H9 (cell line): ENCODE results near the gene ARHGEF7. TPM values are rescaled to one million over a fixed set of nuclear protein-coding genes. Genes with fewer than 3 reads are reported as not detected.

Experiments
- DNase-seq: peaks from one replicate; pipeline ENCODE4 v3.0.0-alpha.2; 2017
- H2AFZ ChIP-seq: one replicate; pipeline ENCODE4 v1.6.1; 2013; ENCODE audit warnings: mild to moderate bottlenecking, low read length, control low read depth, moderate library complexity
- H2AK5ac ChIP-seq: 2 replicates; pipeline ENCODE4 v1.6.1; 2013; ENCODE audit warnings: low read length, control low read depth, mixed read lengths; ENCODE audit not compliant: insufficient read length
- H2BK120ac ChIP-seq: one replicate; pipeline ENCODE4 v1.6.1; 2013; ENCODE audit warnings: low read depth, mild to moderate bottlenecking, low read length, control low read depth, inconsistent platforms; ENCODE audit not compliant: poor library complexity, severe bottlenecking
- H2BK12ac ChIP-seq: 2 replicates; pipeline ENCODE4 v1.6.1; 2013; ENCODE audit warnings: low read length, control low read depth, mixed read lengths, low read depth; ENCODE audit not compliant: insufficient read length
- H2BK15ac ChIP-seq: 2 replicates; pipeline ENCODE4 v1.6.1; 2013; ENCODE audit warnings: low read depth, low read length, control low read depth
- H2BK20ac ChIP-seq: one replicate; pipeline ENCODE4 v1.6.1; 2013; ENCODE audit warnings: low read depth, mild to moderate bottlenecking, low read length, control low read depth, inconsistent platforms; ENCODE audit not compliant: poor library complexity, severe bottlenecking
- H2BK5ac ChIP-seq: 2 replicates; pipeline ENCODE4 v1.6.1; 2013; ENCODE audit warnings: low read length, control low read depth, mixed read lengths; ENCODE audit not compliant: insufficient read length
- H3K14ac ChIP-seq: 2 replicates; pipeline ENCODE4 v1.6.1; 2013; ENCODE audit warnings: low read length, control low read depth; ENCODE audit not compliant: insufficient read depth
- H3K18ac ChIP-seq: 2 replicates; pipeline ENCODE4 v1.6.1; 2013; ENCODE audit warnings: low read depth, mild to moderate bottlenecking, mixed read lengths, low read length, control low read depth; ENCODE audit not compliant: insufficient read length
- H3K23ac ChIP-seq: 2 replicates; pipeline ENCODE4 v1.6.1; 2013; ENCODE audit warnings: low read length, control low read depth, mixed read lengths, low read depth; ENCODE audit not compliant: insufficient read length
- H3K23me2 ChIP-seq: 2 replicates; pipeline ENCODE4 v1.6.1; 2013; ENCODE audit warnings: low read depth, mild to moderate bottlenecking, mixed read lengths, low read length, control low read depth; ENCODE audit not compliant: insufficient read length, poor library complexity, severe bottlenecking
- H3K27ac ChIP-seq: 2 replicates; pipeline ENCODE4 v1.5.1; 2013; ENCODE audit warnings: low read length, control low read depth, mixed read lengths, low read depth; ENCODE audit not compliant: insufficient read length
- H3K27me3 ChIP-seq: 2 replicates; pipeline ENCODE4 v1.6.1; 2013; ENCODE audit warnings: low read length, control low read depth, inconsistent platforms; ENCODE audit not compliant: insufficient read depth
- H3K4ac ChIP-seq: 2 replicates; pipeline ENCODE4 v1.6.1; 2013; ENCODE audit warnings: low read depth, mild to moderate bottlenecking, control low read depth, inconsistent platforms, low read length, moderate library complexity
- H3K4me1 ChIP-seq: 2 replicates; pipeline ENCODE4 v1.6.1; 2013; ENCODE audit warnings: low read length, control low read depth, inconsistent platforms; ENCODE audit not compliant: insufficient read depth
- H3K4me2 ChIP-seq: 2 replicates; pipeline ENCODE4 v1.6.1; 2013; ENCODE audit warnings: low read length, control low read depth, mixed read lengths; ENCODE audit not compliant: insufficient read length, insufficient read depth
- H3K56ac ChIP-seq: 2 replicates; pipeline ENCODE4 v1.6.1; 2013; ENCODE audit warnings: low read depth, mild to moderate bottlenecking, mixed read lengths, low read length, control low read depth; ENCODE audit not compliant: insufficient read length
- H3K79me1 ChIP-seq: 2 replicates; pipeline ENCODE4 v1.6.1; 2013; ENCODE audit warnings: low read depth, mild to moderate bottlenecking, moderate library complexity, low read length, control low read depth, inconsistent platforms; ENCODE audit not compliant: insufficient read depth, poor library complexity, severe bottlenecking
- H3K79me2 ChIP-seq: 2 replicates; pipeline ENCODE4 v1.6.1; 2013; ENCODE audit warnings: low read length, control low read depth, inconsistent platforms; ENCODE audit not compliant: insufficient read depth
- H3K9ac ChIP-seq: 2 replicates; pipeline ENCODE4 v1.6.1; 2013; ENCODE audit warnings: low read length, control low read depth, mixed read lengths; ENCODE audit not compliant: insufficient read length; ENCODE audit errors: extremely low read depth
- H3K9me3 ChIP-seq: one replicate; pipeline ENCODE4 v1.6.1; 2013; ENCODE audit warnings: low read depth, low read length, inconsistent platforms; ENCODE audit not compliant: control insufficient read depth
- H3T11ph ChIP-seq: one replicate; pipeline ENCODE4 v1.6.1; 2013; ENCODE audit warnings: mild to moderate bottlenecking, low read length, control low read depth, inconsistent platforms
- H4K20me1 ChIP-seq: one replicate; pipeline ENCODE4 v1.6.1; 2013; ENCODE audit not compliant: control insufficient read depth, insufficient read length, insufficient read depth
- H4K5ac ChIP-seq: 2 replicates; pipeline ENCODE4 v1.6.1; 2013; ENCODE audit warnings: low read depth, mild to moderate bottlenecking, mixed read lengths, low read length, control low read depth; ENCODE audit not compliant: insufficient read length
- H4K8ac ChIP-seq: replicated peaks from 2 replicates; pipeline ENCODE4 v1.6.1; 2013; ENCODE audit warnings: low read length, control low read depth, mixed read lengths, low read depth; ENCODE audit not compliant: insufficient read length
- H4K91ac ChIP-seq: 2 replicates; pipeline ENCODE4 v1.6.1; 2013; ENCODE audit warnings: low read depth, mild to moderate bottlenecking, moderate library complexity, mixed read lengths, low read length, control low read depth; ENCODE audit not compliant: insufficient read length
- H3K27ac Mint-ChIP-seq, 3 experiments: 2 replicates in 2 of 3; 3 replicates in 1 of 3; pipeline ENCODE4 v1.8.0; 2020 to 2021; ENCODE audit warnings: mixed read lengths in 3 of 3, mild to moderate bottlenecking in 1 of 3, moderate library complexity in 1 of 3
- H3K27me3 Mint-ChIP-seq: 2 replicates; pipeline ENCODE4 v1.8.0; 2021; ENCODE audit warnings: low read depth, mild to moderate bottlenecking, moderate library complexity, mixed read lengths
- H3K36me3 Mint-ChIP-seq, 3 experiments: 2 replicates in 2 of 3; 3 replicates in 1 of 3; pipeline ENCODE4 v1.8.0; 2020 to 2021; ENCODE audit warnings: low read depth in 3 of 3, mixed read lengths in 3 of 3; ENCODE audit not compliant: insufficient read depth in 1 of 3
- H3K4me1 Mint-ChIP-seq, 2 experiments: 2 replicates each; pipeline ENCODE4 v1.8.0; 2020; ENCODE audit warnings: mixed read lengths in 2 of 2
- H3K4me3 Mint-ChIP-seq, 2 experiments: 2 replicates in 1 of 2; 3 replicates in 1 of 2; pipeline ENCODE4 v1.8.0; 2020 to 2021; ENCODE audit warnings: mild to moderate bottlenecking in 2 of 2, mixed read lengths in 2 of 2, moderate library complexity in 1 of 2
- H3K9me3 Mint-ChIP-seq, 2 experiments: 2 replicates in 1 of 2; 3 replicates in 1 of 2; pipeline ENCODE4 v1.8.0; 2020; ENCODE audit warnings: mild to moderate bottlenecking in 2 of 2, mixed read lengths in 2 of 2, moderate library complexity in 1 of 2
- WGBS: extraction: QIAGEN DNeasy Blood & Tissue Kit; methylation state at CpG from one replicate; pipeline ENCODE4 v1.1.7; 2013; ENCODE audit warnings: missing lambda C conversion rate, low lambda C conversion rate, mixed read lengths; ENCODE audit not compliant: insufficient read length; ENCODE audit errors: extremely low coverage; 5-methylcytosine and 5-hydroxymethylcytosine counted together
- total RNA-seq: library from RNA; stranded (reverse); gene quantifications from 2 replicates; pipeline ENCODE4 v1.2.1, GENCODE V29; 2021
- TF ChIP-seq, protein P1 (sequence below): fragments of 200-600 bp; sonication (generic); conservative IDR thresholded peaks from 3 replicates; pipeline ENCODE4 v1.8.0; 2021; ENCODE audit warnings: antibody characterized with exemption, mild to moderate bottlenecking

The ARHGEF7 gene
- total RNA-seq, 1 experiment from 2014 or later, result 51.9 TPM

DNA sequence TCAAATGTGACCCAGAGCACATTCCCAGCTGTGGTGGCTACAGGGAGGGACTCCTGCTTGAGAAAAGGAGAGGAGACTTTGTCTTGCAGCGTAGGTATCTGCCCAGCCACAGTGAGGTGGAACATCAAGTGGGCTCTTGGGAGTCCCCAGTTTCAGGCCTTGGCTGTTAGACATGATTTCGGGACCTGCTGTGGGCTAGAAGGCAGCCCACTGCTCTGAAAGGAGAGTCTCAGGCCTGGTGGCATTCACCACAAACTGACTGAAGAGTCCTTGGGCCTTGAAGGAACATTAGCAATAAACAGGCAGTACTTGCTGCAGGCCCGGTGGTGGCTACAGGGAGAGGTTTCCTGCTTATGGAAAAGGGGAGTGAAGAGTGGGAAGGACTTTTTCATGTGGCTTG, 143.5 kb downstream of the ARHGEF7 start:
- H3K36me3 Mint-ChIP-seq, result peaks cover 18 to 30% (median 30%) of the 10 kb centered on the region in 3 experiments
- H3K4me1 ChIP-seq, result no peaks in the 10 kb centered on the region
- no peak overlapping the region for H3T11ph ChIP-seq
- H4K8ac ChIP-seq, result no peak overlapping the region
- H4K20me1 ChIP-seq, result no peaks in the 10 kb centered on the region
- no peaks in the 10 kb centered on the region for H3K9me3 ChIP-seq
- H3K4me1 Mint-ChIP-seq, result no peaks in the 10 kb centered on the region
- no peak overlapping the region for H3K4me2 ChIP-seq
- peak overlapping the region in 1 of 3 experiments; percentile 44; a peak in 1 of 7 replicates for H3K27ac Mint-ChIP-seq
- no peak overlapping the region for H2BK120ac ChIP-seq
- H3K27me3 ChIP-seq, result no peaks in the 10 kb centered on the region
- H3K27ac ChIP-seq, result no peak overlapping the region
- H2BK5ac ChIP-seq, result no peak overlapping the region
- no peaks in the 10 kb centered on the region for H3K23me2 ChIP-seq
- H2AFZ ChIP-seq, result no peak overlapping the region
- H2BK12ac ChIP-seq, result no peak overlapping the region
- no peak overlapping the region for H4K5ac ChIP-seq
- no peak for DNase-seq
- H3K4me3 Mint-ChIP-seq, result no peak overlapping the region
- no peak overlapping the region for H3K14ac ChIP-seq
- H2AK5ac ChIP-seq, result no peak overlapping the region
- H3K4ac ChIP-seq, result no peak overlapping the region
- H3K23ac ChIP-seq, result no peak overlapping the region
- no peaks in the 10 kb centered on the region for H3K9me3 Mint-ChIP-seq
- H4K91ac ChIP-seq, result no peak overlapping the region
- no peak overlapping the region for H3K56ac ChIP-seq
- TF ChIP-seq, protein P1, sequence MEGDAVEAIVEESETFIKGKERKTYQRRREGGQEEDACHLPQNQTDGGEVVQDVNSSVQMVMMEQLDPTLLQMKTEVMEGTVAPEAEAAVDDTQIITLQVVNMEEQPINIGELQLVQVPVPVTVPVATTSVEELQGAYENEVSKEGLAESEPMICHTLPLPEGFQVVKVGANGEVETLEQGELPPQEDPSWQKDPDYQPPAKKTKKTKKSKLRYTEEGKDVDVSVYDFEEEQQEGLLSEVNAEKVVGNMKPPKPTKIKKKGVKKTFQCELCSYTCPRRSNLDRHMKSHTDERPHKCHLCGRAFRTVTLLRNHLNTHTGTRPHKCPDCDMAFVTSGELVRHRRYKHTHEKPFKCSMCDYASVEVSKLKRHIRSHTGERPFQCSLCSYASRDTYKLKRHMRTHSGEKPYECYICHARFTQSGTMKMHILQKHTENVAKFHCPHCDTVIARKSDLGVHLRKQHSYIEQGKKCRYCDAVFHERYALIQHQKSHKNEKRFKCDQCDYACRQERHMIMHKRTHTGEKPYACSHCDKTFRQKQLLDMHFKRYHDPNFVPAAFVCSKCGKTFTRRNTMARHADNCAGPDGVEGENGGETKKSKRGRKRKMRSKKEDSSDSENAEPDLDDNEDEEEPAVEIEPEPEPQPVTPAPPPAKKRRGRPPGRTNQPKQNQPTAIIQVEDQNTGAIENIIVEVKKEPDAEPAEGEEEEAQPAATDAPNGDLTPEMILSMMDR, result no peak
- no peaks in the 10 kb centered on the region for H3K27me3 Mint-ChIP-seq
- H3K9ac ChIP-seq, result no peak overlapping the region
- no peaks in the 10 kb centered on the region for H3K79me2 ChIP-seq
- no CpG with 5 or more reads among the region's 3 CpGs for WGBS
- H2BK15ac ChIP-seq, result no peak overlapping the region
- H3K18ac ChIP-seq, result no peak overlapping the region
- no peaks in the 10 kb centered on the region for H3K79me1 ChIP-seq
- H2BK20ac ChIP-seq, result no peak overlapping the region
